Measurements from ENCODE around the gene PTPRM. TPM values are rescaled to one million over a fixed set of nuclear protein-coding genes. Genes with fewer than 3 reads are reported as not detected.

Gene PTPRM
- polyA plus RNA-seq, 1 of the 3 experiments (the other 2 are of a cell fraction): 16.0 TPM

DNA sequence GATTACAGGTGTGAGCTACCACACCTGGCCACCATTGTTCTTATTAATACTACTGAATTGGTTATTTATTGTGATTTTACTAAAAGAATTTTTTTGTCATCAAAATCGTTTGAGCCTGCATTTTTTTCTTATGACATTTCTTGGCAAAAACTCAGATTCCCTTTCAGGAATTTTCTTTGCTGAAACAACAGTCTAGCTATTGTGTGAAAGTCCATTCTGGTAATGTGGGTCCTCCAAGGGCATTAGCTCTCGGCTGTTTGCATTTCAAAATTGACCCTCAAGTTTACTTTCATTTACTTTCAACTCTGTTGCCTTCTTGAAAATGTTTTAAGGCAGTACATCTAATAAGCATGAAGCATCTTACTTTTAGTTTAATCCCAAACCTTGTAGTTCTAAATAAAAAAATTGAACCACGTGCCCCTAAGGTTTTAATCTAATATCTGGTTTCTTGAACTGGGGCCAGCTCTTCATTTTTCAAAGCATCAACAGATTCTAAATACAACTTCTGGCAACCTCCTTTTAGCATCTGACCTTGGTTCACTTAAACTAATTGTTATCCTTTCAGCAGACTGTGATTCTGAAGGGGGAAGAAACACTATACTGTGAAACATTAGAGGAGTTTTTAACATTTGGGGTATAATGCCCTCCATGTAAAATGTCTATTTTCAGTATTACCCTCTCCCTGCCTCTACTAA, 716.9 kb downstream of the PTPRM start (continued):
- TF ChIP-seq, protein P1, sequence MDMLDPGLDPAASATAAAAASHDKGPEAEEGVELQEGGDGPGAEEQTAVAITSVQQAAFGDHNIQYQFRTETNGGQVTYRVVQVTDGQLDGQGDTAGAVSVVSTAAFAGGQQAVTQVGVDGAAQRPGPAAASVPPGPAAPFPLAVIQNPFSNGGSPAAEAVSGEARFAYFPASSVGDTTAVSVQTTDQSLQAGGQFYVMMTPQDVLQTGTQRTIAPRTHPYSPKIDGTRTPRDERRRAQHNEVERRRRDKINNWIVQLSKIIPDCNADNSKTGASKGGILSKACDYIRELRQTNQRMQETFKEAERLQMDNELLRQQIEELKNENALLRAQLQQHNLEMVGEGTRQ (IDR thresholded peaks at IDR 0.05; ENCODE audit: borderline replicate concordance, low read depth, low read length): no peak
- TF ChIP-seq FOXJ3 (CRISPR knock-in tag; IDR thresholded peaks at IDR 0.05): no peak
- TF ChIP-seq NRF1 (IDR thresholded peaks at IDR 0.05; ENCODE audit: low read depth, low read length): no peak
- no peak for TF ChIP-seq FOXM1 (IDR thresholded peaks at IDR 0.05; ENCODE audit: low read depth)
- TF ChIP-seq TAF1 (IDR thresholded peaks at IDR 0.05; ENCODE audit: borderline replicate concordance, low read depth, low read length): no peak
- TF ChIP-seq SMC3 (IDR thresholded peaks at IDR 0.05; ENCODE audit: low read depth, low read length): no peak
- no peak for TF ChIP-seq PBX3 (IDR thresholded peaks at IDR 0.05)
- no peak for TF ChIP-seq RAD21 (IDR thresholded peaks at IDR 0.05; ENCODE audit: low read length)
- no peak for TF ChIP-seq JUND (IDR thresholded peaks at IDR 0.05)
- no peak for TF ChIP-seq RCOR1 (IDR thresholded peaks at IDR 0.05; ENCODE audit: low read length)

GRCh38 chr18:8286303-8286702, 719.2 kb downstream of the PTPRM start:
- peaks cover 0 to 14% of the 10 kb centered on the region in 2 experiments; a peak in 2 of 4 replicates for H3K4me1 ChIP-seq (ENCODE audit: control insufficient read depth in 1 of 2, insufficient read depth in 2 of 2, low read depth in 1 of 2, low read length in 1 of 2)
- H3F3A ChIP-seq (replicated peaks; ENCODE audit: insufficient read depth): no peaks in the 10 kb centered on the region
- WGBS (ENCODE audit: low lambda C conversion rate): 83% methylated on average over 2 of the region's 2 CpGs
- TF ChIP-seq FOXJ3 (CRISPR knock-in tag; IDR thresholded peaks at IDR 0.05) (no peak), NRF1 (IDR thresholded peaks at IDR 0.05; ENCODE audit: low read depth, low read length) (no peak), POLR2AphosphoS5 (IDR thresholded peaks at IDR 0.05; ENCODE audit: low read depth, low read length) (no peak), RAD21 (IDR thresholded peaks at IDR 0.05; ENCODE audit: low read length) (no peak), SMC3 (IDR thresholded peaks at IDR 0.05; ENCODE audit: low read depth, low read length) (no peak), JUND (IDR thresholded peaks at IDR 0.05) (no peak), RXRA (IDR thresholded peaks at IDR 0.05; ENCODE audit: borderline replicate concordance, low read depth) (no peak), FOSL2 (IDR thresholded peaks at IDR 0.05; ENCODE audit: borderline replicate concordance, low read depth) (no peak), GABPA (IDR thresholded peaks at IDR 0.05; ENCODE audit: low read depth) (no peak), SIN3A (IDR thresholded peaks at IDR 0.05; ENCODE audit: borderline replicate concordance, low read depth, low read length) (no peak), MEF2A (IDR thresholded peaks at IDR 0.05; ENCODE audit: borderline replicate concordance, low read depth) (no peak), ZBTB33 (IDR thresholded peaks at IDR 0.05; ENCODE audit: borderline replicate concordance, low read depth) (no peak), CHD2 (IDR thresholded peaks at IDR 0.05; ENCODE audit: low read length, partially characterized antibody) (no peak)
- TF ChIP-seq, protein P2, sequence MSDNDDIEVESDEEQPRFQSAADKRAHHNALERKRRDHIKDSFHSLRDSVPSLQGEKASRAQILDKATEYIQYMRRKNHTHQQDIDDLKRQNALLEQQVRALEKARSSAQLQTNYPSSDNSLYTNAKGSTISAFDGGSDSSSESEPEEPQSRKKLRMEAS (IDR thresholded peaks at IDR 0.05; ENCODE audit: low read depth): no peak
- TF ChIP-seq, protein P3, sequence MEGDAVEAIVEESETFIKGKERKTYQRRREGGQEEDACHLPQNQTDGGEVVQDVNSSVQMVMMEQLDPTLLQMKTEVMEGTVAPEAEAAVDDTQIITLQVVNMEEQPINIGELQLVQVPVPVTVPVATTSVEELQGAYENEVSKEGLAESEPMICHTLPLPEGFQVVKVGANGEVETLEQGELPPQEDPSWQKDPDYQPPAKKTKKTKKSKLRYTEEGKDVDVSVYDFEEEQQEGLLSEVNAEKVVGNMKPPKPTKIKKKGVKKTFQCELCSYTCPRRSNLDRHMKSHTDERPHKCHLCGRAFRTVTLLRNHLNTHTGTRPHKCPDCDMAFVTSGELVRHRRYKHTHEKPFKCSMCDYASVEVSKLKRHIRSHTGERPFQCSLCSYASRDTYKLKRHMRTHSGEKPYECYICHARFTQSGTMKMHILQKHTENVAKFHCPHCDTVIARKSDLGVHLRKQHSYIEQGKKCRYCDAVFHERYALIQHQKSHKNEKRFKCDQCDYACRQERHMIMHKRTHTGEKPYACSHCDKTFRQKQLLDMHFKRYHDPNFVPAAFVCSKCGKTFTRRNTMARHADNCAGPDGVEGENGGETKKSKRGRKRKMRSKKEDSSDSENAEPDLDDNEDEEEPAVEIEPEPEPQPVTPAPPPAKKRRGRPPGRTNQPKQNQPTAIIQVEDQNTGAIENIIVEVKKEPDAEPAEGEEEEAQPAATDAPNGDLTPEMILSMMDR (IDR thresholded peaks at IDR 0.05): no peak
- no peaks in the 10 kb centered on the region for H3K27me3 ChIP-seq (ENCODE audit: insufficient read depth)
- no peaks in the 10 kb centered on the region for H3K9me2 ChIP-seq
- no peak overlapping the region for H3K27ac ChIP-seq (ENCODE audit: low read depth in 2 of 2, low read length in 1 of 2)
- H2AFZ ChIP-seq (ENCODE audit: low read depth): no peak overlapping the region
- ChIA-PET POLR2A (no interaction called here), CTCF (no interaction called here)
- H3K4me3 ChIP-seq (ENCODE audit: low read depth in 2 of 2, low read length in 1 of 2): no peak overlapping the region
- H3K9ac ChIP-seq: no peak overlapping the region
- no peaks in the 10 kb centered on the region for H3K79me2 ChIP-seq (ENCODE audit: insufficient read depth)
- no peak for DNase-seq
- H4K20me1 ChIP-seq (ENCODE audit: insufficient read depth): no peaks in the 10 kb centered on the region
- no peak overlapping the region for H3K4me2 ChIP-seq
- H3K9me3 ChIP-seq: no peaks in the 10 kb centered on the region
- no peaks in the 10 kb centered on the region for H3K36me3 ChIP-seq (replicated peaks in 1 of 2; ENCODE audit: control insufficient read depth in 1 of 2, insufficient read depth in 2 of 2, low read length in 1 of 2)
